Measurements from ENCODE around the gene ZNF407.

GRCh38 chr18:75048776-75049454 lies 451.2 kb downstream of the ZNF407 start:
- TF ChIP-seq GATA2 (IDR thresholded peaks at IDR 0.05; ENCODE audit: low read depth, low read length) (no peak), GATA3 (IDR thresholded peaks at IDR 0.05; ENCODE audit: low read depth, low read length) (no peak)

Measured in SH-SY5Y (cell line).